ENCODE measurements around the gene PRELID2.
A peak's percentile ranks its signal among the peaks of the same experiment; 100 is the strongest.
"Not testable (repeated sequence)": the region's sequence is repeated elsewhere in the genome, so short reads cannot be mapped to it uniquely, and the experiment has no call there.

PRELID2 gene

DNA sequence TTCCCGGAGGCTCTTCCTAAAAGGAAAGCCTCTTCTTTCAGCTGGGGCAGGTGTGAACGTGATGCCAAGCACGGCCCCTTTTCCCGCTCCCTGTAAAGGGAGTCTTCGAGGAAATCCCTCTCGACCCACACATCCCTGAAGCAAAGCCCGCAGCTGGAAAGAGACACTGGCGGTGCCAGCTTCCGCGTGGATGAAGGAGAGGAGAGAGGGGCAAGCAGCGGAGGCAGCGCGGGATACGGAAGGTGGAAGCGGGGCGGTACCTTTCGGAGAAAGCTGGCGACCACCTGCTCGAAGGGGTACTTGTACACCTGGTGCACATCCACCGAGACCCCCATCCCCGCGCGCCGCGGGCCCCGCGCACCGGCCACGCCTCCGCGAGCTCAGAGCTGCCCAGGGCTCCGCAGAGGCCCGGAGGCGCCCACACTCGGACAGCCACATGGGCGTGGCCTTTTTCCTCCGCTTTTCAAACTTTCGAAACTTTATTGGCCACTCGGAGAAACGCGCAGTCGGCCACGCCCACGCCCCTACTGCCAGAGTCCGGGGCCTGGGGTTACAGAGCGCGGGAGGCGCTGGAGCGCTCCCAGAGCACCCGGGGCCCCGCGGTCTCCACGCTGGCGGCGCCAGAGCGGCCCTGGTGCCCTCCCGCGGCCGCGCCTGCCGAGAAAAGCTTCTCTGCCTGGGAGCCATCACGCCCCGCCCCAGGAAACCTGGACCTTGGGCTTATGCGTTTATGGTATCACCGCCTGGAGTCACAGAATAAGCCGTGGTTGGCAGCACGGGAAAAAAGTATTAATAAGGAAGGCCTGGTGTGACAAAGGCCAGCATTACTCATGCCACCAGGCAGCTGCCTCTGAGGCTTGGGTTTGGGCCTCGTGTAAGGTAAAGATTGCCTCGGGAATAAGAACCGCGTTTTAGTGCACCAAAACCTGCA lies at the start of gene PRELID2:
Gene PRELID2 (minus strand): TSS at position 426 of the 931 bp plus-strand sequence. CDS start 91 bp downstream, at position 335.
- DNase-seq: peak; percentile 78

DNA sequence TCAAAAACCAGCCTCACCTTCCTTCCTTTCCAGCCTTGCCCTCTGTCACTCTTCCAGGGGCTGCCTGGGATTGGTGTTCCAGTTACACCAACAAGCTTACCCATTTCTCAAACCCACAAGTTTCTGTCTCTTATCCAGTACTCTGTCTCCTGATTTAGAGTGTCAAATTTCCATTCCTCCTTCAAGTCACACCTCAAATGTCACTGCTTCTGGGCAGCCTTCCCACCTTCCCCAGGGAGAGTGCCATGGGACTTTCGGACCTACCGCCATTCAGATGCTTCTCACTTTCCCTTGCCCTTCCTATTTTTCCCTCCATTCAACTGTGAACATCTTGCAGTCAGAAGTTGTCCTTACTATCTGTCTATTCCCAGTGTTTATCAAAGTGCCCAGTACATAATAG lies 39.6 kb upstream of the PRELID2 start:
- DNase-seq: no peak

DNA sequence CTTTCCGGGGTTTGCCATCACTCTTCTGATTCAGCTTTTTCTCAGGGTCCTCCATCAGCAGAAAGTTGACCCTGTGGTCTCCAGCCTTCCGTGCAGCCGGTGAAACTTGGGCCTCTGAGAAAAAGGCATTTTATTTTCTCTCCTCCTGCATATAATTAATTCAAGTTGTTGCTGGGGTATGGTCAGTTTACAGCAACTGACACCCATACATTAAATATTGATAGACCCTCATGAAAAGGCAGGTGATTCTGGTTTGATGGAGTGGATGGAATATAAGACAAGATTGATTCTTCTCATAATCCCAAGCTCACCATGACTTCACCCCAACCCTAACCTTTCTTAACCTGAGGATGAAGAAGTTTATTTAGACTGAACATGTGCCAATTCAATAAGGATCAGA lies 37.8 kb upstream of the PRELID2 start, which contains the start of gene GRXCR2:
Gene GRXCR2 (minus strand): TSS at position 101 of the 400 bp plus-strand sequence. CDS start 46 bp downstream, at position 55.
- no peak for DNase-seq

DNA sequence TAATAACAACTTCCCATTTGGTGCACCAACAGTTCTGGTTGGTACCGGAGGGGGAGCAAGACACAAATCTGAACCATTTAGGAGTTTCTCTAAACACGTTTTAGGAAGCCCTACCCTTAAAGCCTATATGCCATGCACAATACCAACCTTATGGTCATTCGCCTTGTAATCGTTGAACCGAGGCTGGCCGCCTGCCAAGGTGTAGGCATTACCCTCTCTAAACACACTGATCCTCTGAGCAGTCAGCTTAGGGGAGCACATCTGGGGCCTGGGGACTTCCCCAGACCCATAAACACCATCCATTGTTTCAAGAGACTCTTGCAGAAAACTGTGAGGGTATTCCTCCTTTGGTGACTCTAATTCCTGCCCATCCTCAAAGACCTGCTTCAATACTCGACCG lies 37.3 kb upstream of the PRELID2 start:
- no peak for DNase-seq

DNA sequence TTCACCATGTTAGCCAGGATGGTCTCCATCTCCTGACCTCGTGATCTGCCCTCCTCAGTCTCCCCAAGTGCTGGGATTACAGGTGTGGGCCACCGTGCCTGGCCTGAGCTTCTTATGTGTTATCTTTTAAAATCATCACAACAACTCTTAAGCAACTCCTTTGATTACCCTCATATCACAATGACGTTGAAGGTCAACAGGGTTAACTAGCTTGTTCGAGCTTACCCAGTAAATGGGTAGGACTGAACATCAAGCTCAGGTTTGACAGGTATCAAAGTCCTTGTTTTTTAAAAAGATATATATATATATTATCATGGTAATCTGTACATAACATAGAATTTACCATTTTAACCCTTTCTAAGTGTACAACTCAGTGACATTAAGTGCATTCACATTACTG lies 34.6 kb upstream of the PRELID2 start:
- no peak for DNase-seq

DNA sequence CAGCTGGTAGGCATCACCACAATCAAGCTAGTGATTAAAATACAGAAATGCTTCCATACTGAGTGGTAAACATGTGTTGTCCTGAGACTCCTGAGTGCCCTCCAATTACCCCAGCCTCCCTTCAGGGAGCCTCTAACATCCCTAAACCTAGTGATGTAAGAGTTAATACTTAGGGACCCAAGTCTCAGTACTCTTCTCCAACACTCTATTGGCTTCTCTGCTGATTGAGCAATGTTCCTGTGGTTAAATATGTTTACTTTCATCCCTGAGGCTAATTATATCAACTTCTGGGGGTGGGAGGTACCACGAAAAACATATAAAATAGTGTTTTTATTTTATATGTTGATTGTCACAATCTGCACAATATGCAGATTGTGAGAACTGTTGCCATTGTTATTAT lies 32.7 kb upstream of the PRELID2 start:
- DNase-seq: no peak

DNA sequence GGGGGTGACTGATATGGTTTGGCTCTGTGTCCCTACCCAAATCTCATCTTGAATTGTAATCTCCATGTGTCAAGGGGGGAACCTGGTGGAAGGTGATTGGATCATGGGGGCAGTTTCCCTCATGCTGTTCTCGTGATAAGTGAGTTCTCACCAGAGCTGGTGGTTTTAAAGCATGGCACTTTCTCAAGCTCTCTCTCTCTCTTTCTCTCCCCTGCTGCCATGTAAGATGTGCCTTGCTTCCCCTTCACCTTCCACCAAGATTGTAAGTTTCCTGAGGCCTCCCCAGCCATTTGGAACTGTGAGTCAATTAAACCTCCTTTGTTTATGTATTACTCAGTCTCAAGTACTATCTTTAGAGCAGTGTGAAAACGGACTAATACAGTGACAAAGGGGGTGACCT lies 29.3 kb upstream of the PRELID2 start:
- not testable (repeated sequence) for DNase-seq

DNA sequence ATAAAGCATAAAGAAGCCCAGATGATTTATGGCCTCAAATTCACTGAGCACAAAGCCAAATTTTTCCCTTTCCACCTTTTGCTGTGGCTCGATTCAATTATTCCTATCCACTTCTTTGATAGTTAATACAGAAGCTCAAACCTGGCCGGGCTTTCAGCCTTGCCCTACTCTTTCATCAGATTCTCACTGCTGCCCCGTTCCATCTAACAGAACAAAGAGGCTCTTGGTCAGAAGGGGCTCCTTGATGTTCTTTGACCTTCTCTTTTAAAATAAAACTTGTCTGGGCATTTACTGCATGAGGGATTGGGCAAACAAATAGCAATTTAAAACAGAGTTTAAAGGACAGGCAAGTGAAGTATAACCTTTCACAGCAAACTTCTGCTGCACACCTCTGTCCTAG lies 27.9 kb upstream of the PRELID2 start:
- no peak for DNase-seq

DNA sequence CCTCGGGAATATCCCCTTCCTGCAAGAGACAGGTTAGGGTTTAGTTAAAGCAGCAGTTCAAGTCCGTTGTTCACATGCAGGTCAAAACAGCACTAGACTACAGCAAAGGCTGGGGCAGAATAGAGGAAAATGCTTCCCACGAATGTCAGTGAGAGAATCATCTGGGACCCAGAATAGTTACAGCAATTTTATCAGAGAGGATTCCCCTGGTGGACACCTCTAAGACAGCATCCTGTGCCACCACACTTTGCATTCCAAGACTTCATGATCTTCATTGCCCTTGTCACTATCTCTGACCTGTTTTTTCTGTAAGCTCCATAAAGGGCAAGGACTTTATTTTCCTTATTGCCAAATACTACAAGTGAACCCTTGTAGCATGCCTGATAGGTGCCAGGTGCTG lies 24.8 kb upstream of the PRELID2 start:
- no peak for DNase-seq

DNA sequence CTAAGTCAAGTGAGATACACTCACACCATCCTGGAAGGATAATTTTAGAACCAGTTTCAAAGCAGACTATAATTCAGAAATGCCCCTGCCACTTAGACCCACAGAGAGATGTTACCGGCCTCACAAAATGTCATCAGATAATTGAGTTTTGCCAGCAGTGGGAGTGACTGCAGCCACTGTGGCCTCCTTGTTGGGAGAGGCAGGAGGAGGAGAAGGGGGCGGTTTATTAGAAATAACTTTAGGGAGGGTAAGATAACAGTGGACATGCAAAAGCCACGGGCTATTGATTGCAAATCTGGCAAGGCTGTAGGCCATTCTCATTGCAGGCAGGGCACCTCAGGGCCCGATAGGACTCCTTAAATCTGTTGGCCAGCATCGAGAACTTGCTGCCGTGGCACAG lies 24.3 kb upstream of the PRELID2 start:
- no peak for DNase-seq

DNA sequence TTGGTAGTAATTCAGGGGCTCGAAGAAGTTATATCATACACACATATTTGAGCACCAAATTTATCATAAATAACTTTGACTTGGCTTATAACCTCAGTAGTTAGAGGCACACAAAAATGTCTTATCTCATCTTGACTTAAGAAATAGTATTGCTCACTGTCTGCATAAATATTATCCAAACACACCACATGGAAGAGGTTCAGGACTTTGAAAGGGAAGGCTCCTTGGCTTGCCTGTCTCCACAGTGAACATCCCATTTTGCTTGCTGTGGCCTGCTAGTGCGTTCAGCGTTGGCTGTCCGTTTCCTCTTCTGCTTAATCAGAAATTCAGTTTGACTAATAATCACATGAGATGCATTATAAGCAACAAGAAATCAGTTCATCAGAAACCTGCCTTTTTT lies 23.8 kb upstream of the PRELID2 start:
- peak; percentile 29 for DNase-seq

DNA sequence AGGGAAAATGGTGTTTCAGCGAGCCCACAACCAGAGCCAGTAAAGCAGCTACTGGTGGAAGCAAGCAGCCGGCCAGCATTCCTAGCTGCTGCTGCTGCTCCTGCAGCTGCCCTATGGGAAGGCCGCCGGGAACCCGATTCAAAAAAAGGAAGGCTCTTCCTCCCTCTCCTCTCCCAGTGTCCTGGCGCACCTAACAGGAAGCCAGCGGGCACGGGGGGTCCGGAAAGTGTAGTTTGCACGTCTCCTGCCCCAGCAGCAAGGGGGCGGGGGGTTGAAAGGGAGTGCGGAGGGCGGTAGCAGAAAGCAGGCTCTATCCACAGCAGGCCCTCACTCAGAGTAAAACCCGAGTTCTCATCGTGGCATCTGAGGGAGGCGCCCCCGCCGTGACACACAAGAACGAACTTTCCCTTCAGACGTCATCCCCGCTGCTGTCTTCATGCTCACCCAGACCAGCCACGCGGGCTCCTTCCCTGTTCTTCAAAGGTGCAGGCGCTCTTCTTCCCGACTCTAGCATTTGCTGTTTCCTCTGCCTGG lies 21.2 kb upstream of the PRELID2 start:
- peak; percentile 62 for DNase-seq

DNA sequence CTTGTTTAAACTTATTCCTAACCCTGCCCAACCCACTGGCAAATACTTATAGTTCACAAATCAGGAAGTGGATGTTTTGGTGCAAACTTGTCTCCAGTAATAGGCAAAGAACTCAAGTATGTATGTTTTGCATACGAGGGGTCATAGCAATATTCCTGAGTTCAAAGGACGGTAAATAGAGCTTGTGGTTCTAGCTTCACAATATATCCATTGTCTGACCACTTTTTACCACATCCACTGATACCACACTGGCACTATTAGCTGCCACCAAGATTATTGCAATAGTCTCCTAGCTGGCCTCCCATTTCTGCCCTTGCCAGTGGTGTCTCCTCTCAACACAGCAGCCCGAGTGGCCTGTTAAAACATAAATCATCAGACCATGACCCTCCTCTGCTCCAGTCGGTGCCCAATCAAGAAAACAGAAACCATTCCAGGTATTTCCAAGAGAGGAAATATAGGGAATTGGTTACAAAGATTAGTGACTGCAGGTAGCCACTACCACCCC lies 20.7 kb upstream of the PRELID2 start:
- no peak for DNase-seq

DNA sequence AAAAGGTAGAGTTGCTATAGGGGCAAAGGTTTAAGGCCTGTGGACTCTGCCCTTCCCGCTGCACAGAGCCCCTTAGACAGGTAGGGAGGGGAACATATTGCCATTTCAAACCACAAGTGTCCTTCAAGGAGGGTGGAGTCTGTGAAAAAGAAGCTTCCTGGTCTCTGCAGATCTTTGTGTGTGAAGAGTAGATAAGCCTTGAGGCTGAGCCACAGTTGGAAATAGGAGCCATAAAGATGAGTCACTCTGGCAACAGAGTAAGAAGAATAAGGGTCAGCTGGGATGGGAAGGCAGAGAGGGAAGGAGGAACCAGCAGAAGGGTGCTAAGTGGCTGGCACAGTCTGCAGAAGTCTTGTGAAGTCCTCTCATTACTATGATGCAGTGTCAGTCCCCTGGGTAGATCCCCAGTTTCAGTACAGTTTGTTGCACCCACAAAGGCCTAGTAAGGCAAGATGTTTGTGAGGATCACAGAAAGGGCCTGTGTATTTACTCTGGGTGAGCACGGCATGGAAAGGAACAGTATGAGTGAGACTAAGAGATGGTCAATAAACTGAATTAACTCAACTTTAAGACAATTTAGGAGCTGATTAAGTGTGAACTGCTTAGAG lies 19.6 kb upstream of the PRELID2 start:
- DNase-seq: peak; percentile 64

DNA sequence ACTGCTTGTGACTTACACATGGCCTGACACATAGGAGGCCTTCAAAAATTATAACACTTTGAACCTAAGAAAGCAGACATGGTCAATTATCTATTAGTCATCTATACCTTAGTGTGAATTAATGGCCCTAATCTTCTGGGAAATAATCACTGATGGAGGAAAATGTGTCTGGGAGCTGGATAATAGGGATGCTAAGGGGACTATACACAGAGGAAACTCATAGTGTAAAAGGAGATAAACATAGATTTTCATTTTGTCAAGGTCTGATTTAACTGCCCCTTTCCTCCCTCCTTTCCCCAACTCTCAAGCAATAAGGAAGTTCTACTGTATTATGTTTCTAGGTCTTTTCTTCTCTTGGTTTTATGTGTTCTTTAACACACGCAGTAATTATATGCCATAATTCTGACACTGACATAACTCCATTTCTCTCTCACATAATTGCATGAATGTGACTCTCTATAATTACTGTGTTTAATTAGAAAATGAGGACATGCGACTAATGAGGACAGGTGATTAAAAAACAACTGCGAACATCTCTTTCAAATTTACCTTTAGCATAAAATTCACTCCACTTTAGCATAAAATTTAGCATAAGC lies 18.7 kb upstream of the PRELID2 start:
- DNase-seq: no peak

DNA sequence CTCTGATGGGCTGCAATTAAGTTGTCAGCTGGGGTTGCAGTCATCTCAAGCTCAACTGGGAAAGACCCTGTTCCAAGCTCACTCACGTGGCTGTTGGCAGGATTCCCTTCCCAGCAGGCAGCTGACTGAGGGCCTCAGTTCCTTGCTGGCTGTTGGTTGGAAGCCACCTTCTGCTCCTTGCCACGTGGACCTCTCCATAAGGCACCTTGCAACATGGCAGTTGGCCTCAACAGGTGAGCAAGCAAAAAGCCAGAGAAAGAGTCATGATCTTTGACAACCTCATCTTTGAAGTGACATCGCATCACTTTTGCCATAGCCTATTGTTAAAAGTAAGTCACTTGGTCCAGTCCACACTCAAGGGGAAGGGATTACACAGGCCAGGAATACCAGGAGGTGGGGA lies 17.8 kb upstream of the PRELID2 start:
- DNase-seq: no peak

DNA sequence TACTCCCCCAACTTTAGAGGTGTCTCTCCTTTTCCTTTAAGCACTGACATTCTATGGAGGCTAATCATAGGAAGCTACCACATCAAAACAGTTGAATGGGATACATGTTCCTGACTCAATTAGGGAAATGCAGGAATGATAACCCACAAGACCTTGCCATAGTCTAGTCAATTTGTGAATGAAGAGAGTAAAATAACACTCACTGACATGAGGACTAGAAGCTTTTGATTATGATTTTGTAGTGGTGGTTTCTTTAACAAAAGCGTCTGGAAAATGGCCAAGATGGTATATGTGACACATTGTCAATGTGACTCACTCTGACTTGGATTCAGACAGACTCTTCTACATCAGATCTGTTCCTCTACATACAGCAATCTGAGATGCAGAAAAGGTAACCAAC lies 13.7 kb upstream of the PRELID2 start:
- DNase-seq: no peak

DNA sequence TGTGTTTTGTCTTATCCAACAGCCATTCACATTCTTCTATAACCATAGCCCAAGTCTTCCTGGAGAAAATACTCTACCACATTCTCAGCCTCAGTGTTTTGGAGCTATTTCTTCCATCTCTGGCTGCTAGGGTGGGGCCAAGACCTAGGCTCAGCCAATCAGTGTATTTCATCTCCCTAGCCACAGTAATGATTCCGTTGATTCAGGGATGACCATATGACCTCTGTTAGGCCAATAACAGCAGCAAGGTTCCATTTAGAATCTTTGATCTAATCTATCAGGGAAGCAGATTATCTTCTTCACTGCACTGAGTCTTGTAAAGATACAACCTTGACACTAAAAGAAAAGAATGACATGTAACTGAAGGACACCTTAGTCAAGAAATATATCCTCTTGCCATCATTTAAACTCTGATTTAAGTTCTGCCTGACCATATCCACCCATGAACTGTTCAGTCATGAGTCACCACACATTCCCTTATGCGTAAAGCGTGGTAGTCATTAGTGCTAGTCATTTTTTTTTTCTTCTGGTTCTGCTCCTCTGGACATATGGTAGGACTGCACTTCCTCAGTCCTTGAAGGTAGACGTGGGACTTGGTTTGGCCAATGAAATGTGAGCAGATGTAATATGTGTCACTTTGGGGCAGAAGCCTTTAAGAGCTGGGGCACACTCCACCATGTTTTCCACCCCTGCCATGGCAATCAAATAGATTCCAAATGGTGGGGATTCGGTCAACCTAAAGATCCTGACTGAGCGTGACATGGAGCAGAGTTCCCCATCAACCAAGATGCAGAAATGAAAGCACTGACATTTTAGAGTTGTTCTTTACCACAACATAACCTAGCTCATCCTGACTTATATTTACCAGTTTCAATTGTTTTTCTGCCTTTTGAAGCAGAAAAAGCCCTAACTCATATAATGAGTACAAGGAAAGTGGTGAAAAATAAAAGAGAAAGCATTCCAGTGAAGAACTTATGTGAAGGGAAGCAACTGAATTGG lies 12.7 kb upstream of the PRELID2 start:
- peak; percentile 34 for DNase-seq

DNA sequence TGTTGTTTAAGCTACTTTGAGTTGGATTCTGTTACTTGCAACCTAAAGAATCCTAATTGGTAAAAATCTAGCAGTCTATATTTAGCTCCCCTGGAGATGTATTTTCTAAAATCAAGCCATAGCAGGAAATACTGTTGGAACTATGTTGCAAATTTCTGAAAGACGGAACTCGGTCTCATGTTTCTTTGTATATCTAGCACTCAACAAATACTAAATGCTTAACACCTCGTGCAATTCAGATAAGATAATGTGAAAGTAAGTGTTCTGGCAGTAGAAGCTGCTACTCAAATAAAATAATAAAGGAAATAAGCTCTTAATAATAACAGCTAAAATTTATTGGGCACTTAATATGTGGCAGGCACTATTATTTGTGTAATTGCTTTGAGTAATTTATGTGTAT lies 10.9 kb upstream of the PRELID2 start:
- DNase-seq: no peak

DNA sequence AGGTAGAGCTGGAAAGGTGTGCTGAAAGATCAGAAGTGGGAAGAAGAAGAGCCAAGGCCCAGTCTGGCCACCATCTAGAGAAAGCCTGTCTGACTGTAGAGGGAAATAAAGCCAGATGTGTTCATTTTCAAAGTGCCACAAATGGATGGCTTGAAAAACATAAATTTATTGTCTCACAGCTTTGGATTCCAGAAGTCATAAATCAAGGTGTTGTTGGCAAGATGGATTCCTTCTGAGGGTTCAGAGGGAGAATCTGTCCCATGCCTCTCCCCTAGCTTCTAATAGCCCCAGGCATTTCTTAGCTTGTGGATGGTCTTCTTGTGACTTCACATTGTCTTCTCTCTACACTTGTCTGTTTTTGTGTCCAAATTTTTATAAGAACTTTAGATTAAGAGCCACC lies 6.2 kb upstream of the PRELID2 start:
- DNase-seq: no peak

DNA sequence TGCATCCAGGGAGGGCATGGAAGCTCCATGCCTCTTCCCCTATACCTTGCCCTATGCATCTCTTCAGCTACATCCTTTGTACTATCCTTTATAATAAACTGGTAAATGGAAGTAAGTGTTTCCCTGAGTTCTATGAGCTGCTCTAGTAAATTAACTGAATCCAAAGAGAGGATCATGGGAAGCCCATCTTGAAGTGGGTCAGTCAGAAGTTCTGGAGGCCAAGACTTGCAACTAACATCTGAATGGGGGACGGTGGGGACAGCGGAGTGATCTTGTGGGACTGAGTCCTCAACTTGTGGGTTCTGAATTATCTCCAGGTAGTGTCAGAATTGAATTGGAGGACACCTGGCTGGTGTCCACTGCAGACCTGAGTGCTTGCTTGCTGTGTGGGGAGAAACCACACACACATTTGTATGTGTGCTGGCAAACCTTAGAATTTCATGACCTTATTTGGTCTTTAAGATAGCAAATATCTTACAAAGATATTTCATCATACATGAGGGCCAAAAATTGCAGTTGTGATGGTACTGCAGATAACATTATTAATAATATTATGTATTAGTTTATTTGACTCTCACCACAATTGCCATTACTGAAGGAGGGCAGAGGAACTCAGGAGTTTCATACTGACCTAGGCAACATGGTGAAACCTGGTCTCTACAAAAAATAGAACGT lies 5.5 kb upstream of the PRELID2 start:
- no peak for DNase-seq

DNA sequence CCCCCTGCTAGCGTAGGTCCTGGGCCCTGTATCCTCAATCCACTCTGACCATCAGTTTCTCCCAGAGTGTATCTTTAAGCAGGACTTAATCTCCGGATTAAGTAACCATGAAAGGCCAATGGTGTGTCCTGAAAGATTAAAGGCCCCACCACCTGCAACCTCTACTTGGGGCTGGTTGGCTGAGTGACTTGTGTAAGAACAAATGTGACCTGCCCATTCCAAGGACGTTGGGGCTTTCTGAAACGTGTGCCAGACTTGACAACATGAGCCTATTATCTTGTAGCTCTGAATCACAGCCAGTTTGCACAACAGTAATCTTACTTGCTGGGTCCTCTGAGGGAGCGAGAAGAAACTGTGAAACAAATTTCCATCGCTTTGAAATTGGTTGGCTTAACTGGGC lies 3.1 kb upstream of the PRELID2 start:
- no peak for DNase-seq

Data from kidney glomerular epithelial cell (primary cell).